Left lung (tissue), 10 donors: Measurements from ENCODE around the gene AAMP. TPM values are rescaled to one million over a fixed set of nuclear protein-coding genes. Genes with fewer than 3 reads are reported as not detected.

Experiments used
- ATAC-seq: fragments of 200-7000 bp; cut with Tn5 transposase; one replicate; pipeline ENCODE4 v1.9.1; 2020; ENCODE audit warnings: moderate library complexity
- DNase-seq, 4 donors: peaks; one replicate each; pipeline ENCODE4 v3.0.0-alpha.2; 2013 to 2020
- H3K27ac ChIP-seq, 2 donors: fragments of 200-600 bp; sonication (generic) in 1 of 2; one replicate each; pipeline versions ENCODE4 v1.5.0 to v1.8.0; 2020 to 2021
- H3K27me3 ChIP-seq, 2 donors: fragments of 200-600 bp; sonication (generic) in 1 of 2; one replicate each; pipeline versions ENCODE4 v1.5.0 to v1.8.0; 2020 to 2021
- H3K36me3 ChIP-seq, 2 donors: fragments of 200-600 bp; sonication (generic) in 1 of 2; one replicate each; pipeline versions ENCODE4 v1.5.0 to v1.8.0; 2020 to 2021
- H3K4me1 ChIP-seq, 2 donors: fragments of 200-600 bp; one replicate each; pipeline ENCODE4 v1.8.0; 2021
- H3K4me3 ChIP-seq, 2 donors: fragments of 200-600 bp; sonication (generic) in 1 of 2; one replicate each; pipeline versions ENCODE4 v1.5.0 to v1.8.0; 2020 to 2021; ENCODE audit warnings: mild to moderate bottlenecking in 1 of 2
- H3K9me3 ChIP-seq, 2 donors: fragments of 200-600 bp; sonication (generic) in 1 of 2; one replicate each; pipeline versions ENCODE4 v1.5.0 to v1.8.0; 2020 to 2021
- intact Hi-C, 2 donors: fragments of 100-400 bp; cut with DNase I; formaldehyde crosslinking; loops; one replicate each; pipeline versions ENCODE4 v1.11.2 to v1.14.2; 2022
- polyA plus RNA-seq, 6 donors: library from polyadenylated mRNA; unstranded; fragments of 120-200 nt; gene quantifications; one replicate each; pipeline ENCODE4 v1.2.1, GENCODE V29; 2013; ENCODE audit not compliant: insufficient read length in 6 of 6
- total RNA-seq, 2 donors: library from RNA; stranded (reverse); fragmentation: NEBNext Ultra II Directional; extraction: Animal tissue kit (Norgen Biotek cat#: 25700); gene quantifications; one replicate each; pipeline ENCODE4 v1.2.1, GENCODE V29; 2021
- TF ChIP-seq, protein P1 (sequence below), 2 donors: fragments of 200-600 bp; sonication (generic) in 1 of 2; IDR thresholded peaks; one replicate each; pipeline versions ENCODE4 v1.5.0 to v1.8.0; 2021; ENCODE audit warnings: antibody characterized with exemption in 2 of 2
- donor health status: DM: no; HTN: yes; CAD: no.
- donor health status: DM: no; HTN: no; CAD: no.

The AAMP gene
- total and polyA plus RNA-seq, 8 donors: 55.2 to 120 (median 113) TPM

DNA sequence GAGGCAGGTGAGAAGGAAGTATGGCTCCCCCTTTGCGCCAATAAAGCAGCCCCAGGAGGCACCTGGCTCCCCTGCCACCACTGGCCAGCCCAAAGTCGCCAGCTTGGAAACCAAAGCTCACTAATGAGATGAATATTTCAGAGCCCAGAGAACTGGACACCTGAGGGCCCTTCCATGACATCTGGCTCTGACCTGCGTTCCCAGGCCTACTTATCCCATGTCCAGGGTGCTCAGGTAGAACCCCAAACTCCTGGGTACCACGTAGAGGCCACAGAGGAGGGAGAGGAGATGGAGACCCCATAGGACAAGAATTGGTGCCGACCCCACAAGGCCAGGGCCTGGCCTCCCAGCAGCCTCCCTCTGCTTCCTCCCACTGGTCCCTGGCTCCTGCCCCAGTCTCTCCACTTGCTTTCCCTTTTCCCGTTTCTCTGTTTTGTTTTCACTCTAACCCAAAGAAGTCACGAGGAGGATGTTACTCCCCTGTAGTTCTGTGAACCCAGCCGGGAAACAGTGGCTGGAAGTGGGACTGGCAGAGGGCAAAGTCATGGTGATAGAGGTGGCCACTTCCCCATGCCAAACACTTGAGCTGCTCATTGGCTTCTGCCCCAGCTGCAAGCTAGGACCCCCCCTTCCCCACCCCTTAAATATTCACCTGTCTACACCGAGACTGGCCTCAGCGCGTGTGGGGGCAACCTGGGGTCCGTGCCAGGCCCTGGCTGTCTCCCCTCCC is 21.5 kb upstream of the AAMP start:
- peaks cover 49 to 85% of the 10 kb centered on the region in 2 donors for H3K4me1 ChIP-seq
- intact Hi-C loops: no loop called here
- peak; percentile 26 for ATAC-seq

DNA sequence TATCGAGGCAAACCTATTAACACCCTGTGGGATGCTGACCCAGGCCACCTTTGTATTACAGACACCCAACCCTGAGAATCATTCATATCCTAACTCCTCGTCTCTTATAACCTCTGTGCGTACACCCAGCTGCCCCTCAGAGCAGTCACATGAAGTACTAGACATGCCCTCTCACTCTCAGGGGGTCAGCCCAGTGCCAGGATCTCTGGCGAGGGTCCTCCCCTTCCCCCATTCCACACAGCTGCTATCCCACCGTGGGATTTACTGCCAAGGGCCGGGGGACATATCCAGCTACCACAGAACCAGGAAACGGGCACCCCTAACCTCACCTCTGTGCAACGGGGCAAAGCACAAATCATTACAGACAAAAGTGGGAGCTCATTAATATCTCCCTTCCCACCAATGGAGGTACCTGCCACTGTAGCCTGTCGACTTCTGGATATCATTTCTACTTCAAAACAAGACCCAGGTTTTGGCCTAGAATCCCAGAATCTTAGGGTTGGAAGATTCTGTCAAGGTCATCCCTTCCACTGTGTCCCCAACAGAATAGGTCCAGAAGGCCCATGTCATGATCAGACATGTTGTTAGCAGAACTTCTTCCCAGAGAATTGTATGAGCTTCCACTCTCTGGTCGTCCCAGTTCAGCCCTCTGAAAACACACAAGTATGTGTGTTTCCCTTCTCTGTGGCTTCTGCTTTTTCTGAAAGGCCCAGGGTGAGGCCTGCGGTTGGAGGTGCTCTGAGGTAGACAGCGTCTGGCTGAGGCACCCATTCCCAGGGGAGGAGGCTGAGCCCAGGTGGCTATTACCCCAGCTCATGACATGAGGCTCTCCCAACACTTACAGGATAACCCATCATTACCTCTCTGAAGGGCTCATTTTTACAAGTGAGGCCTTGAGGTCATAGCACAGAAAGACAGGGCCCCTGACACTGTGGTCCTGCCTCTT is 20.7 kb upstream of the AAMP start:
- DNase-seq (peak in 1 of 4 donors; percentile 55), ATAC-seq (no peak)
- TF ChIP-seq, protein P1, sequence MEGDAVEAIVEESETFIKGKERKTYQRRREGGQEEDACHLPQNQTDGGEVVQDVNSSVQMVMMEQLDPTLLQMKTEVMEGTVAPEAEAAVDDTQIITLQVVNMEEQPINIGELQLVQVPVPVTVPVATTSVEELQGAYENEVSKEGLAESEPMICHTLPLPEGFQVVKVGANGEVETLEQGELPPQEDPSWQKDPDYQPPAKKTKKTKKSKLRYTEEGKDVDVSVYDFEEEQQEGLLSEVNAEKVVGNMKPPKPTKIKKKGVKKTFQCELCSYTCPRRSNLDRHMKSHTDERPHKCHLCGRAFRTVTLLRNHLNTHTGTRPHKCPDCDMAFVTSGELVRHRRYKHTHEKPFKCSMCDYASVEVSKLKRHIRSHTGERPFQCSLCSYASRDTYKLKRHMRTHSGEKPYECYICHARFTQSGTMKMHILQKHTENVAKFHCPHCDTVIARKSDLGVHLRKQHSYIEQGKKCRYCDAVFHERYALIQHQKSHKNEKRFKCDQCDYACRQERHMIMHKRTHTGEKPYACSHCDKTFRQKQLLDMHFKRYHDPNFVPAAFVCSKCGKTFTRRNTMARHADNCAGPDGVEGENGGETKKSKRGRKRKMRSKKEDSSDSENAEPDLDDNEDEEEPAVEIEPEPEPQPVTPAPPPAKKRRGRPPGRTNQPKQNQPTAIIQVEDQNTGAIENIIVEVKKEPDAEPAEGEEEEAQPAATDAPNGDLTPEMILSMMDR (IDR thresholded peaks at IDR 0.05): no peak
- H3K4me1 ChIP-seq: peaks cover 58 to 93% of the 10 kb centered on the region in 2 donors
- intact Hi-C loops: no loop called here
- no peaks in the 10 kb centered on the region for H3K9me3 ChIP-seq
- peak overlapping the region; percentile 98 for H3K27ac ChIP-seq
- H3K4me3 ChIP-seq: peak overlapping the region; percentile 75 to 95
- no peaks in the 10 kb centered on the region for H3K36me3 ChIP-seq
- no peaks in the 10 kb centered on the region for H3K27me3 ChIP-seq

More for the DNA sequence above, 21.5 kb upstream of the AAMP start:
- DNase-seq: peak in 1 of 4 donors; percentile 77
- no peaks in the 10 kb centered on the region for H3K36me3 ChIP-seq
- no peaks in the 10 kb centered on the region for H3K27me3 ChIP-seq
- H3K27ac ChIP-seq: peak overlapping the region; percentile 98
- H3K9me3 ChIP-seq: no peaks in the 10 kb centered on the region
- H3K4me3 ChIP-seq: peak overlapping the region; percentile 75 to 95
- TF ChIP-seq, protein P1 (IDR thresholded peaks at IDR 0.05): no peak

DNA sequence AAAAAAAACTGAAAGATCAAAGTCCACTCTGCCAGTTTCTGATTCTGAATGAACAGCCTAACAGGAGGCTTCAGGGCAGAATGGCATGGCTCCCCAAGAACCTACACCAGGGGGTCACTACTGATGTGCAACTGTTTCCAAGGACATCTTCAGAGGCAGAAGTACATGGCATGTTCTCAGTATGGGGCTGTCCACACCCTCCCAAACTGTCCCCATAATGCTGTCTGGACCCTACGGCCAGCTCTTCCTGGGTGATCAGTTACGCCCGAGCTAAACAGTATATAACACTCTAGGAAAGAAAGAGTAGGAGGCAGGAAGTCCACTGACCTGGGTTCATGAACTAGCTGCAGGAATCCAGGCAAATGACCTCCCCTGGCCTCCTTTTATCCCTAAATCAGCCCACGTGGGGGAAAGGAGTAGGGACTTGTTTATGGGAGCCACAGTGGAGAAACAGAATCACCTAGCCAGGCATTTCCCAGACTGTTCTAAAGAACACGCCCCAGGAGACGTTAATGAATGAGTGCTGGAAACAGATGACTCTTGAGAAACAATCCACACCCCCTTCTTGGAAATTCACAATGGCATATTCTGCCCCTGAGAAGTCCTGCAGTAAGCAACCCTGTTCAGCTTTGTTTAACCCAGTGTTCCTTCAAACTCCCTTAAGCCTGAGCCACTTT is 19.8 kb upstream of the AAMP start:
- H3K27ac ChIP-seq: peak overlapping the region; percentile 98
- TF ChIP-seq, protein P1 (IDR thresholded peaks at IDR 0.05): no peak
- no peaks in the 10 kb centered on the region for H3K9me3 ChIP-seq
- DNase-seq: no peak
- peak overlapping the region; percentile 75 to 95 for H3K4me3 ChIP-seq
- H3K27me3 ChIP-seq: no peaks in the 10 kb centered on the region
- intact Hi-C loops: no loop called here
- H3K4me1 ChIP-seq: peaks cover 66 to 93% of the 10 kb centered on the region in 2 donors
- ATAC-seq: peak; percentile 8
- no peaks in the 10 kb centered on the region for H3K36me3 ChIP-seq

DNA sequence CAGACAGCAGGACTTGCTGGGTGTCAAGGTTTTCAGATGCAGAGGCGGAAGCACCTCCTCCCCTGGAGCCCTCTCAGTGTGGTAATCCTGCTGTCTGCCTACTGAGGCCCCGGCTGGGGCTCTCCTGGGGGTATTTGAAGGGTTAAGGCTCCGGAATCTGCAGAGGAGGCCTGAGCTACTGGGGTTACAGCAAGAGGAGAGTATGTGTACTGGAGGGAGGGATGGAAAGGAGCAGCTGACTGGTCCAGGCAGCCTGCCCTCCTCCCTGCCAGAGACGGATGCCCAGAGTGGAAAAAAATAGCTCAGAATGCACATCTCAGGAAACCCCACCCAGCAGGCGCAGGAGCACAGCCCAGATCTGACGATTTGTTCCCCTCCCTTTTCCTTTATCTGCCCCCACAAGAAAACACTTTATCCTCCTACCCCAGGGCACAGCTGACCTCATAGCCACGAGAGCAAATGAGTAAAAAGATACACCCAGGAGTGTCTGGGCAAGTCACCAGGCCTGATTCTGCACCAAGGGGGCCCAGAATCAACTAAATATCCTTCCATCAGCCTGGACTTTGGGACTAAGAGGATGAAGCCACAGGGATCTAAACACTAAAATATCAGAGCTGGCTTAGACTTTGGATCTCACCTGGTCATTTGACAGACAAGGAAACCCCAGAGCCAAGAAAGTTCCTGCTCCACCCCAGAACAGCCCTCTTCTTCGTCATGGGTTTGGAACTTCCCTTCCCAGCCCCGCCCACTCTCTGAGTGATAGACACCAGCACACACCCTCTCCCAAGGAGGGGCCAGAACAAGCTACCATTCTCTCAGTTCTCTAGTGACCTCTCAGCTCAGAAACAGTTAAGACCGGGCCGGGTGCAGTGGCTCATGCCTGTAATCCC is 16.9 kb upstream of the AAMP start:
- intact Hi-C loops: no loop called here
- peak overlapping the region; percentile 24 to 41 for H3K4me3 ChIP-seq
- peaks cover 0 to 25% of the 10 kb centered on the region in 2 donors for H3K36me3 ChIP-seq
- no peaks in the 10 kb centered on the region for H3K9me3 ChIP-seq
- ATAC-seq (peak; percentile 79), DNase-seq (peak in 3 of 4 donors; percentile 87 to 93 (median 88))
- peaks cover 74 to 98% of the 10 kb centered on the region in 2 donors for H3K4me1 ChIP-seq
- TF ChIP-seq, protein P1 (IDR thresholded peaks at IDR 0.05): no peak
- H3K27ac ChIP-seq: peak overlapping the region; percentile 98
- no peaks in the 10 kb centered on the region for H3K27me3 ChIP-seq
